H9 (cell line): ENCODE data around the gene IL33. TPM values are rescaled to one million over a fixed set of nuclear protein-coding genes. Genes with fewer than 3 reads are reported as not detected.

ENCODE experiments used
- DNase-seq: peaks from one replicate; pipeline ENCODE4 v3.0.0-alpha.2; 2017
- H2AFZ ChIP-seq: one replicate; pipeline ENCODE4 v1.6.1; 2013; ENCODE audit warnings: mild to moderate bottlenecking, low read length, control low read depth, moderate library complexity
- H2AK5ac ChIP-seq: 2 replicates; pipeline ENCODE4 v1.6.1; 2013; ENCODE audit warnings: low read length, control low read depth, mixed read lengths; ENCODE audit not compliant: insufficient read length
- H2BK120ac ChIP-seq: one replicate; pipeline ENCODE4 v1.6.1; 2013; ENCODE audit warnings: low read depth, mild to moderate bottlenecking, low read length, control low read depth, inconsistent platforms; ENCODE audit not compliant: poor library complexity, severe bottlenecking
- H2BK12ac ChIP-seq: 2 replicates; pipeline ENCODE4 v1.6.1; 2013; ENCODE audit warnings: low read length, control low read depth, mixed read lengths, low read depth; ENCODE audit not compliant: insufficient read length
- H2BK15ac ChIP-seq: 2 replicates; pipeline ENCODE4 v1.6.1; 2013; ENCODE audit warnings: low read depth, low read length, control low read depth
- H2BK20ac ChIP-seq: one replicate; pipeline ENCODE4 v1.6.1; 2013; ENCODE audit warnings: low read depth, mild to moderate bottlenecking, low read length, control low read depth, inconsistent platforms; ENCODE audit not compliant: poor library complexity, severe bottlenecking
- H2BK5ac ChIP-seq: 2 replicates; pipeline ENCODE4 v1.6.1; 2013; ENCODE audit warnings: low read length, control low read depth, mixed read lengths; ENCODE audit not compliant: insufficient read length
- H3K14ac ChIP-seq: 2 replicates; pipeline ENCODE4 v1.6.1; 2013; ENCODE audit warnings: low read length, control low read depth; ENCODE audit not compliant: insufficient read depth
- H3K18ac ChIP-seq: 2 replicates; pipeline ENCODE4 v1.6.1; 2013; ENCODE audit warnings: low read depth, mild to moderate bottlenecking, mixed read lengths, low read length, control low read depth; ENCODE audit not compliant: insufficient read length
- H3K23ac ChIP-seq: 2 replicates; pipeline ENCODE4 v1.6.1; 2013; ENCODE audit warnings: low read length, control low read depth, mixed read lengths, low read depth; ENCODE audit not compliant: insufficient read length
- H3K23me2 ChIP-seq: 2 replicates; pipeline ENCODE4 v1.6.1; 2013; ENCODE audit warnings: low read depth, mild to moderate bottlenecking, mixed read lengths, low read length, control low read depth; ENCODE audit not compliant: insufficient read length, poor library complexity, severe bottlenecking
- H3K27ac ChIP-seq: 2 replicates; pipeline ENCODE4 v1.5.1; 2013; ENCODE audit warnings: low read length, control low read depth, mixed read lengths, low read depth; ENCODE audit not compliant: insufficient read length
- H3K27me3 ChIP-seq: 2 replicates; pipeline ENCODE4 v1.6.1; 2013; ENCODE audit warnings: low read length, control low read depth, inconsistent platforms; ENCODE audit not compliant: insufficient read depth
- H3K4ac ChIP-seq: 2 replicates; pipeline ENCODE4 v1.6.1; 2013; ENCODE audit warnings: low read depth, mild to moderate bottlenecking, control low read depth, inconsistent platforms, low read length, moderate library complexity
- H3K4me1 ChIP-seq: 2 replicates; pipeline ENCODE4 v1.6.1; 2013; ENCODE audit warnings: low read length, control low read depth, inconsistent platforms; ENCODE audit not compliant: insufficient read depth
- H3K4me2 ChIP-seq: 2 replicates; pipeline ENCODE4 v1.6.1; 2013; ENCODE audit warnings: low read length, control low read depth, mixed read lengths; ENCODE audit not compliant: insufficient read length, insufficient read depth
- H3K56ac ChIP-seq: 2 replicates; pipeline ENCODE4 v1.6.1; 2013; ENCODE audit warnings: low read depth, mild to moderate bottlenecking, mixed read lengths, low read length, control low read depth; ENCODE audit not compliant: insufficient read length
- H3K79me1 ChIP-seq: 2 replicates; pipeline ENCODE4 v1.6.1; 2013; ENCODE audit warnings: low read depth, mild to moderate bottlenecking, moderate library complexity, low read length, control low read depth, inconsistent platforms; ENCODE audit not compliant: insufficient read depth, poor library complexity, severe bottlenecking
- H3K79me2 ChIP-seq: 2 replicates; pipeline ENCODE4 v1.6.1; 2013; ENCODE audit warnings: low read length, control low read depth, inconsistent platforms; ENCODE audit not compliant: insufficient read depth
- H3K9ac ChIP-seq: 2 replicates; pipeline ENCODE4 v1.6.1; 2013; ENCODE audit warnings: low read length, control low read depth, mixed read lengths; ENCODE audit not compliant: insufficient read length; ENCODE audit errors: extremely low read depth
- H3K9me3 ChIP-seq: one replicate; pipeline ENCODE4 v1.6.1; 2013; ENCODE audit warnings: low read depth, low read length, inconsistent platforms; ENCODE audit not compliant: control insufficient read depth
- H3T11ph ChIP-seq: one replicate; pipeline ENCODE4 v1.6.1; 2013; ENCODE audit warnings: mild to moderate bottlenecking, low read length, control low read depth, inconsistent platforms
- H4K20me1 ChIP-seq: one replicate; pipeline ENCODE4 v1.6.1; 2013; ENCODE audit not compliant: control insufficient read depth, insufficient read length, insufficient read depth
- H4K5ac ChIP-seq: 2 replicates; pipeline ENCODE4 v1.6.1; 2013; ENCODE audit warnings: low read depth, mild to moderate bottlenecking, mixed read lengths, low read length, control low read depth; ENCODE audit not compliant: insufficient read length
- H4K8ac ChIP-seq: replicated peaks from 2 replicates; pipeline ENCODE4 v1.6.1; 2013; ENCODE audit warnings: low read length, control low read depth, mixed read lengths, low read depth; ENCODE audit not compliant: insufficient read length
- H4K91ac ChIP-seq: 2 replicates; pipeline ENCODE4 v1.6.1; 2013; ENCODE audit warnings: low read depth, mild to moderate bottlenecking, moderate library complexity, mixed read lengths, low read length, control low read depth; ENCODE audit not compliant: insufficient read length
- H3K27ac Mint-ChIP-seq, 3 experiments: 2 replicates in 2 of 3; 3 replicates in 1 of 3; pipeline ENCODE4 v1.8.0; 2020 to 2021; ENCODE audit warnings: mixed read lengths in 3 of 3, mild to moderate bottlenecking in 1 of 3, moderate library complexity in 1 of 3
- H3K27me3 Mint-ChIP-seq: 2 replicates; pipeline ENCODE4 v1.8.0; 2021; ENCODE audit warnings: low read depth, mild to moderate bottlenecking, moderate library complexity, mixed read lengths
- H3K36me3 Mint-ChIP-seq, 3 experiments: 2 replicates in 2 of 3; 3 replicates in 1 of 3; pipeline ENCODE4 v1.8.0; 2020 to 2021; ENCODE audit warnings: low read depth in 3 of 3, mixed read lengths in 3 of 3; ENCODE audit not compliant: insufficient read depth in 1 of 3
- H3K4me1 Mint-ChIP-seq, 2 experiments: 2 replicates each; pipeline ENCODE4 v1.8.0; 2020; ENCODE audit warnings: mixed read lengths in 2 of 2
- H3K4me3 Mint-ChIP-seq, 2 experiments: 2 replicates in 1 of 2; 3 replicates in 1 of 2; pipeline ENCODE4 v1.8.0; 2020 to 2021; ENCODE audit warnings: mild to moderate bottlenecking in 2 of 2, mixed read lengths in 2 of 2, moderate library complexity in 1 of 2
- H3K9me3 Mint-ChIP-seq, 2 experiments: 2 replicates in 1 of 2; 3 replicates in 1 of 2; pipeline ENCODE4 v1.8.0; 2020; ENCODE audit warnings: mild to moderate bottlenecking in 2 of 2, mixed read lengths in 2 of 2, moderate library complexity in 1 of 2
- CTCF ChIP-seq: fragments of 200-600 bp; sonication (generic); conservative IDR thresholded peaks from 3 replicates; pipeline ENCODE4 v1.8.0; 2021; ENCODE audit warnings: antibody characterized with exemption, mild to moderate bottlenecking
- WGBS: extraction: QIAGEN DNeasy Blood & Tissue Kit; methylation state at CpG from one replicate; pipeline ENCODE4 v1.1.7; 2013; ENCODE audit warnings: missing lambda C conversion rate, low lambda C conversion rate, mixed read lengths; ENCODE audit not compliant: insufficient read length; ENCODE audit errors: extremely low coverage; 5-methylcytosine and 5-hydroxymethylcytosine counted together
- total RNA-seq: library from RNA; stranded (reverse); gene quantifications from 2 replicates; pipeline ENCODE4 v1.2.1, GENCODE V29; 2021

IL33 gene
- total RNA-seq, 1 experiment from 2014 or later, result not detected

- no peak for DNase-seq
- Histone ChIP-seq H3K4me2 (no peak overlapping the region), H2AFZ (no peak overlapping the region), H3K9me3 (no peaks in the 10 kb centered on the region), H2BK120ac (no peak overlapping the region), H3K23ac (no peak overlapping the region), H2BK15ac (no peak overlapping the region), H3K27me3 (no peaks in the 10 kb centered on the region), H4K5ac (no peak overlapping the region), H3K9ac (no peak overlapping the region), H2AK5ac (no peak overlapping the region), H3K79me2 (no peaks in the 10 kb centered on the region), H2BK5ac (no peak overlapping the region), H2BK20ac (no peak overlapping the region), H4K91ac (no peak overlapping the region), H3K4ac (no peak overlapping the region), H2BK12ac (no peak overlapping the region), H3K79me1 (no peaks in the 10 kb centered on the region), H4K20me1 (no peaks in the 10 kb centered on the region), H3K56ac (no peak overlapping the region), H3K14ac (no peak overlapping the region), H3K23me2 (no peaks in the 10 kb centered on the region), H3K27ac (no peak overlapping the region), H4K8ac (no peak overlapping the region), H3T11ph (no peak overlapping the region), H3K18ac (no peak overlapping the region), H3K4me1 (no peaks in the 10 kb centered on the region)
- H3K27me3 Mint-ChIP-seq, result no peaks in the 10 kb centered on the region
- peaks cover 4 to 8% of the 10 kb centered on the region in 2 experiments for H3K4me1 Mint-ChIP-seq
- TF ChIP-seq CTCF, result no peak
- H3K36me3 Mint-ChIP-seq, result no peaks in the 10 kb centered on the region
- H3K4me3 Mint-ChIP-seq, result no peak overlapping the region
- no peaks in the 10 kb centered on the region for H3K9me3 Mint-ChIP-seq
- no CpG with 5 or more reads among the region's 4 CpGs for WGBS
- no peak overlapping the region for H3K27ac Mint-ChIP-seq
Observed at GRCh38 chr9:6219040-6219439, 3.4 kb downstream of the IL33 start.
